Measurements from ENCODE around the gene TNFRSF19.

Gene TNFRSF19

DNA sequence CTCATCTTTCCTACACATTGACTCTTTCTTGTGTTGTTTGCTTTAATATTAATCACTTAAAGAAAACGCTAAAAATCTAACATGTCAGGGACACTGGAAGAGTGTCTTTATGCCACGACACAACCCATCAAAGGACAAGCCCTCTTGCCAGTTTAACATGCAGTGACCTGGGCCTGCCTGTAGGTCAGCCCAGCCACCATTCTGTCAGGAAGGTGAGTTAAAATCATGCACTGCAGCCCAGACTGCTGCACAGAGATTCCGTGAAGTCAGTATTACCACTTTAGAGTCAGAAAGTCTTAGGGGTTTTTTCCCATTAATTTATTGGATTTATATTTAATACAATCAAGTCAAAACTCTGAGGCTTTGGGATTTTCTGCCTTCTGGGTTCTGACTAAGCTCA lies 58.0 kb downstream of the TNFRSF19 start:
- no peak for DNase-seq (ENCODE audit: low spot score)

DNA sequence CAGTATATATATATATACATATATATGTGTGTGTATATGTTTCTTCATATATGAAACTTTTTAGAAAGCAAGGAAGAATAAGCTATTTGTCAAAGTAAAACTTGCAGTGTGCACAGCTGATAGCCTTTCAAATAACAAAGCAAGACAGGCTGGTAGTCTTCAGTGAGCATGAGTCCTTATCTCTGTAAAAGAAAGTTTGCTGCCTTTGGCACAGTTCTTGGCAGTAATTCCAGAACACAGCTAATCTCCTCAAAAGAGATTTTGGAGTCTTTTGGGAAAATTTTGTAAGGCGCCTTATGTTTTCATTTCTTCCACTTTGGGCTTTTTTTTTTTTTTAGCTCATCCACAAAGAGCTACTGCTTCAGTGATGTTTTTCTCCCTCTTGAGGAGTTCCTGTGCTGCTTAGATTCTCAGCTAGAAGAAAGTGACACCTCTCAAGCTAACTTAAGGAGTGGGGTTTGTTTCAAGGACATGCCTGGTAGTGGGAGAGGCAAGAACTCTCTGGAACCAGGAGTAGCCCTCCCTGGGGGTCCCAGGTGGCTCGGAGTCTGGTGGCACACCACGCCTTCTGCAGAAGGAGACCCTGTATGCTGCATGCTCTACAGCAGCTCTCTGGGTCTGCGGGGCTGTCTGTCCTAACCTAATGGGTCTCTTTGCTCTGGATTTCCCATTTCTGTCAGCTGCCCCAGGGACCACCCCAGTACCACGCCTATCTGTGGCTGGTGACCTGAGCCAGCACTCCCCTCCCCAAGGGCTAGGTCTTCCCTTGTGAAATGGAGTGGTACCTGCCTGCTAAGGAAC lies 58.8 kb downstream of the TNFRSF19 start:
- no peak for DNase-seq (ENCODE audit: low spot score)

- DNase-seq (ENCODE audit: low spot score) = no peak
Measured at GRCh38 chr13:23629566-23630272, 59.5 kb downstream of the TNFRSF19 start.

- DNase-seq (ENCODE audit: low spot score) = peak; percentile 16
Measured at GRCh38 chr13:23630349-23631093, 60.3 kb downstream of the TNFRSF19 start.

- DNase-seq (ENCODE audit: low spot score) = no peak
Measured at GRCh38 chr13:23631311-23632047, 61.3 kb downstream of the TNFRSF19 start.

GRCh38 chr13:23632048-23632582 lies 61.9 kb downstream of the TNFRSF19 start:
- no peak for DNase-seq (ENCODE audit: low spot score)

GRCh38 chr13:23632741-23633140 lies 62.5 kb downstream of the TNFRSF19 start:
- no peak for DNase-seq (ENCODE audit: low spot score)

DNA sequence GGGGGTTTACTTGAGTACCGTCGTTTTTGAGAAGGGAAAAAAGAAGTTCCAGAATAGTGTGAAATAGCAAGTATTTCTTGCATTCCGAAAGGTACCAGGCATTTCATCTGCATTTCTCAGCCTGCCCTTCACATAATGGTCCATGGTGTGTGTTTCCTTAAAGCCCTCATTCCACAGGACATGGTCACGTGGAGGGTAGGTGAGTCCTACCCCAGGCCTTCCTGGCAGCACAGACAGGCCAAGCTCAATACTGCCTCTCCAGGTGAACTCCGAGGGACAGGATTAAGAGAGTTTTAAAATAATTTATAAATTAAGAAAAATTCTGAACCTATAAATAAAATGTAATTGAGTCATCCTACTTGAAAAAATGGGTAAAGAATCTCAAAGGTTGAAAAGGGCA lies 64.7 kb downstream of the TNFRSF19 start:
- no peak for DNase-seq (ENCODE audit: low spot score)

DNA sequence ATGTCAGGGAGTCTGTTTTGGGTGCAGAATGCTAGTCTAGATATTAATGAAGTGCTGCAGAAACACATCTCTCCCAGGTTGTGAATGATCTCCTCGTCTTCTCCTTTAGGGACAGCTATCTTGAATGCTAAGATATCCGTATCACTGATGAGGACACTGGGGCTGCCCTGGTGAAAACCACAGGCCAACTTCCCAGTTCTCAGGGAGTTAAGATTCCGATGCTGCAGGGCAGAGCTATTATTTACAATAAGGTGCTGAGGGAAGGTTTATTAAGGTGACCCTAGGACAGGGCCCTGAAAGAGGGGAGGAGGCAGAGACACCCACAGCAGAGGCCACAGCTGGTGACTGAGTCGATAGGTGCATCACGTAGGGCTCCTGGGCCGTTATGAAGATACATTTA lies 66.1 kb downstream of the TNFRSF19 start:
- no peak for DNase-seq (ENCODE audit: low spot score)

- DNase-seq (ENCODE audit: low spot score) = no peak
Measured at GRCh38 chr13:23637829-23638228, 67.6 kb downstream of the TNFRSF19 start.

GRCh38 chr13:23639674-23640073 lies 69.5 kb downstream of the TNFRSF19 start:
- DNase-seq (ENCODE audit: low spot score) = no peak

GRCh38 chr13:23642110-23642509 lies 71.9 kb downstream of the TNFRSF19 start:
- no peak for DNase-seq (ENCODE audit: low spot score)

GRCh38 chr13:23643338-23644125 lies 73.3 kb downstream of the TNFRSF19 start:
- no peak for DNase-seq (ENCODE audit: low spot score)

GRCh38 chr13:23644126-23644419 lies 73.9 kb downstream of the TNFRSF19 start:
- no peak for DNase-seq (ENCODE audit: low spot score)

GRCh38 chr13:23644527-23645138 lies 74.4 kb downstream of the TNFRSF19 start:
- DNase-seq (ENCODE audit: low spot score) = no peak

GRCh38 chr13:23645851-23646250 lies 75.6 kb downstream of the TNFRSF19 start:
- no peak for DNase-seq (ENCODE audit: low spot score)

GRCh38 chr13:23651439-23651838 lies 81.2 kb downstream of the TNFRSF19 start:
- DNase-seq (ENCODE audit: low spot score) = no peak

DNA sequence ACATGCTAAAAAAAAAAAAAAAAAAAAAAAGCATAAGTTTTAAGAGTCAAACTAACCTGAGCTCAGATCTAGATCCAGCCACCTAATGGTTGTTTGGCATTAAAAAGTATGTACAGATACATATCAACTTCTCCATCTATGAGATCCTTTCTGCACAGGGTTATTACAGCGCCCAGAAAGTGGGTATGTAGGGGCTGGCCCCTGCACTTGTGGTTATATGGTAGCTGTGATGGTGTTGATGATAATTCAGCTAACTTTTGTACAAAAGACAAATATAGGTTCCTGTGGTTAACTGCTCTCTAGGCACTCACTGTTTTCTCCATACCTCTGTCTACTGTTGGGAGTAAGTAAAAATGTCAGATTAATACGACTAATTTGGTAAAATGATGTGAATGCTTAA lies 81.7 kb downstream of the TNFRSF19 start:
- DNase-seq (ENCODE audit: low spot score) = no peak

DNA sequence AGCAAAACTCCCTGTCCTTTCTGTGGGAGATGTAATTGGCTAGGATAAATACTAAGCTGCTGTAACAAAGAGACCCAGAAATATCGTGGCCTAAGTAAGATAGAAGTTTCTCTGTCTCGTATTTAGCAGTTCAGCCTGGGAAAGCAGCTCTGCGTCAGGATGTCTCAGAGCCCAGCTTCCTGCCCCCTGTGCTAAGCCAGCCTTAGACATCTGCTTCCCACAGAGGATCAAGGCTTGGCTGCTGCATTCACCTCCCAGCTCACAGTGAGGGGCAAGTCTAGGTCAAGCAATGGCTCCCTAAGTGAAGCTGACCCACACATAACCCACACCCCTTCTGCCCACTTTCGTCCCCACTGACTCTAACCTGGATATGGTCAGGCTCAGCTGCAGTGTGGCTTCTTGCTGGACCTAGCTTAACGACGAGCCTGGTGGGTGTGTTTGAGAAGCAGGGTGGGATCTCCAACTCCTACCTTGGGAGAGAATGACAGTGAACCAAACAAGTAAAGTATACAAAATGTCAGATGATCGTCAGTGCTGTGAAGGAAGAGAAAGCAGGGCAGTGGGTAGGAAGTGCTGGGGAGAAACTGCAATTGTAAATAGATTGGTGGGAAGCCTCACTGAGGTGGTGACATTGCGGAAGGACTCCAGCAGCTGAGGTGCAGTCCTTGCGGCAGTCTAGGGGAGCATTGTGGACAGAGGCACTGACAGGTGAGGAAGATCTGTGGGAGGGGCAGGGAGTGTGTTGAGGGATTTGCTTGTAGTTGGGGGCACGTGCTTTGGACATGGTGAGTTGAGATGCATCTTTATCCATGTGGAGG lies 82.9 kb downstream of the TNFRSF19 start:
- DNase-seq (ENCODE audit: low spot score) = no peak

Measured in SK-N-DZ (cell line).